ENCODE data around the gene NGEF.

Gene NGEF

DNA sequence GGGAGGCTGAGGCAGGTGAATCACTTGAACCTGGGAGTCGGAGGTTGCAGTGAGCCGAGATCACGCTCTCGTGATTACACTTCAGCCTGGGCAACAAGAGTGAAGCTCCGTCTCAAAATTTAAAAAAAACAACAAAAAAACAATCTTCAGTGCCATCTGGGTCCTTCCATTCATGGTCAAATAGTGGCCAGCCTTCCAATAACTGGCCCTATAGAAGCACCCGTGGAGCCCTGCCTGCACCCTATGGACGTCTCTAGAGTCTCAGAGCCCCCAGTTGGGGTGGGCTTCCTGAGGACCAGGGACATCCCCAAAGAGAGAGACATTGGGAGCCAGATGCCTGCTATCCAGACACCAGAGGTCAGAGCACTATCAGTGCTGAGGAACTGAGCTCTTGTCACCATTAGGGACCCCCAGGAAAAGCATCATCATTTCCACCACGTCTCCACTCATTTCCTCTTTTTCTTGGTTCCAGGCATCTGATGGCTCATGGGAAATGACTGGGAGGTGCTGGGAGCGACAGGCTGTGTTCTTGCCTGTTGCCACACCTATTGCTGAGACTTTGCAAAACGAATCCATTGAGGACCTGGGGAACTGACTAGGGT, 28.8 kb upstream of the NGEF start:
- peak; percentile 29 for DNase-seq

DNA sequence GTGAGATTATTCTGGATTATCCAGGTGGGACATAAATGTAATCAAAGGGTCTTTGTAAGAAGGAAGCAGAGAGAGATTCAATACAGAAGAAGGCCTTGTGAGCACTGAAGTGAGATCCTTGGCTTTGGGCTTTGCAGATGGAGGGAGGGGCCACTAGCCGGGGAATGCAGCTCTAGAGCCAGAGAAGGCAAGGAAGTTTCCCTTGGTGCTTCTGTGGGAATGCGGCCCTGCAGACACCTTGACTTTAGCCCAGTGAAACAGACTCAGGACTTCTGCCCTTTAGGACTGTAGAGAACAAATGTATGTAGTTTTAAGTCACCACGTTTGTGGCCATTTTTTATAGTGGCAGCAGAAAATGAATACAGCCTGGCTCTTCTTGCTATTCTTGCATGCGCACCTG, 27.5 kb upstream of the NGEF start:
- peak; percentile 51 for DNase-seq

DNA sequence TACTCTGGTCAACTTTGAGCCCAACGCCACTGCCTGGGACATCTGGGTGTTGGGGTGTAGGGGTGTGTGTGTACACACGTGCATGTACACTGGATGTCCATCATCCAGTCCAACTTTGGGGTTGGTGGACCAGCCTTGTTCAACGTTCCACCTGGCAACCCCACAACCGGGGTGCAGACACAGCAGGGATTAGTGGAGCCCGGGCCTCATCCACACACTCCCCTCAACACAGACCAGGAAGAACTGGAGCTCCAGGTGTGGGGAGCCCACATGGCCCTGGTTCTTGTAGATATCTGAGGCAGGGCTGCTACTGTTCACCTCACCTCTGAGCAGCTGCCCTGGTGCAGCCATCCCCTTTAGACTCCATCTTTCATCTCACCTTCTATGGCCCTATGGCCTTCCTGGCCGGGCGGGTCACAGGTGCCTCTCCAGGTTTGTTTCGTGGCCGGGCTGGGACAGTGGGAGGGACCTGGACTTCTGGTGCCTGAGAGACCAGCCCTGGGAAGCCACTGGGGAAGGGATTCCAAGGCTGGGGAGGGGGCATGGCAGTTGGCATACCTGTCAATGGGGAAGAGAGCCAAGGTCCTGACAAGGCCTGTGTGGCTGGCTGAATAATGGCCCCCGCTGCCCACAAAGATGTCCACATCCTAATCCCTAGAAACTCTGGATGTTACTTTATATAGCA, 26.9 kb upstream of the NGEF start:
- DNase-seq: peak; percentile 43

DNA sequence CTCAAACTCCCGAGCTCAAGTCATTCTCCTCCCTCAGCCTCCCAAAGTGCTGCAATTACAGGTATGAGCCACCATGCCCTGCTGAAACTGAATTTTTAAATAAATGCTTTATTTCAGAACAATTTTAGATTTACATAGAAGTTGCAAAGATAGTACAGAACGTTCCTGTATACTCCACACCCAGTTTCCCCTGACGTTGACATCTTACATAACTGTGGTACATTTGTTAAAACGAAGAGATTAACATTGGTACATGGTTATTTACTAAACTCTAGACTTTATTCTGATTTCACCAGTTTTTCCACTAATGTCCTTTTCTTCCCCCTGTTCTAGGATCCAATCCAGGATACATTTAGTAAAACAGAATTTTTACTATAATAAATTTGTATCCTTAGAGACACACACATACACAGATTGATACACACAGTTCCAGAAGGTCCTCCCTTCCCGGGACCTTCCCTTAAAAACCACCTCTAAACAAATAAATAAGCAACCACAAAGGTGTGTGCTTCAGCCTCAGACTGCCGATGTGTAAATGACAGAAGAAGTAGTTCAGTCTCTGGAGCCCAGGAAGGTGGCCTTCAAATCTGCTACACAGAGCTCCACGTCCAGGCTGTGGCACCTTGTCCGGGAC, 26.3 kb upstream of the NGEF start:
- DNase-seq: no peak

DNA sequence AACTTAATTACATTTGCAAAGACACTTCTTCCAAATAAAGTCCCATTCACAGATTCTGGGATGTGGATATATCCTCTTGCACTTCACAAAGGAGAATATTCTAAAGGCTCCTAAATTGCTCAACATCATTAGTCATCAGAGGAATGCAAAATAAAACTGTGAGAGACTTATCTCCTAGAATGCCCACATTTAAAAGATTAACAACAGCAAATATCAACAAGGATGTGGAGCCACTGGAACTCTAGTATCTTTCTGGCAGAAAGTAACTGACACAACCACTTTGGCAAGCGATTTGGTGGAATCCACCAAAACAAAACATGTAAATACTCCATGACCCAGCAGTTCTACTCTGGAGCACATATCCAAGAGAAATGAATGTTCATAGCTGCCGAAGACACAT, 24.0 kb upstream of the NGEF start:
- no peak for DNase-seq

DNA sequence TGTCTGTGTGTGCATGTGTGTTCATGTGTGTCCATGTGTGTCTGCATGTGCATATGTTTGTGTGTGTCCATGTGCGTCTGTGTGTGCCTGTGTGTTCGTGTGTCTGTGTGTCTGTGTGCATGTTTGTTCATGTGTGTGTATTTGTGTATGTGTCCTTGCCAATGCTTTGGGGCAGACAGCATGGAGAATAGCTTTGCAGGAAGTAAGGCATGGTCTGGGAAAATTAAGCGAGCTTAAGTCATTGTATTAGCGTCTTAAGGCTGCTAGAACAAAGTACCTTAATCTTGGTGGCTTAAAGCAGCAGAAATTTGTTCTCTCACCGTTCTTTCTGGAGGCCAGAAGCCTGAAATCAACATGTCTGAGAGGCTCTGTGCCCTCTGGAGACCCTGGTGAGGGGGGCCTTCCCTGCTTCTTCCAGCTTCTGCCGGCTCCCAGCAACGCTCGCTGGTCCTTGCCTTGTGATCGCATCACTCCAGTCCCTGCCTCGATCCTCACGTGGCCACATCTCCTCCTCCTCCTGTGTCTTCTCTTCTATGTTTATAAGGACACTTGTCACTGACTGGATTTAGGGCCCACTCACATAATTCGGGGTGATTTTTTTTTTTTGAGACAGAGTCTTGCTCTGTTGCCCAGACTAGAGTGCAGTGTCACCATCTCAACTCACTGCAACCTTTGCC, 23.2 kb upstream of the NGEF start:
- DNase-seq: no peak

DNA sequence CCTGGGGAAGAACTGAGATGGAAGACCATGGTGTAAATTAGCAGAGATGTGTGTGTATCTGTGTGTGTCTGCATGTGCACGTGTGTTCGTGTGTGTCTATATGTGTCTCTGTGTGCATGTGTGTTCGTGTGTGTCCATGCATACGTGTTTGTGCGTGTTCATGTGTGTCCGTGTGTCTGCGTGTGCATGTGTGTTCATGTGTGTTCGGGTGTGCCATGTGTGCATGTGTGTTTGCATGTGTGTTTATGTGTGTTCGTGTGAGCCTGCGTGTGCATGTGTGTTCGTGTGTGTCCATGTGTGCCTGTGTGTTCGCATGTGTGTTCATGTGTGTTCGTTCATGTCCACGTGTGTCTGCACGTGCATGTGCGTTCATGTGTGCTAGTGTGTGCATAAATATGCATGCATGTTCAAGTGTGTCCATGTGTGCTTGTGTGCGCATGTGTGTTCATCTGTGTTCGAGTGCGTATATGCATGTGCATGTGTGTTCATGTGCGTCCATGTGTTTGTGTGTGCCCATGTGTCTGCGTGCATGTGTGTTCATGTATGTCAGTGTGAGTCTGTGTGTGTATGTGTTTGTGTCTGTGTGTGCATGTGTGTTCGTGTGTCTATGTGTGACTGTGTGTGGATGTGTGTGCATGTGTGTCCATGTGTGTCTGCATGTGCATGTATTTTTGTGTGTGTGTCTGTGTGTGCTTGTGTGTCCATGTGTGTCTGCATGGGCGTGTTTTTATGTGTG, 22.5 kb upstream of the NGEF start:
- no peak for DNase-seq

DNA sequence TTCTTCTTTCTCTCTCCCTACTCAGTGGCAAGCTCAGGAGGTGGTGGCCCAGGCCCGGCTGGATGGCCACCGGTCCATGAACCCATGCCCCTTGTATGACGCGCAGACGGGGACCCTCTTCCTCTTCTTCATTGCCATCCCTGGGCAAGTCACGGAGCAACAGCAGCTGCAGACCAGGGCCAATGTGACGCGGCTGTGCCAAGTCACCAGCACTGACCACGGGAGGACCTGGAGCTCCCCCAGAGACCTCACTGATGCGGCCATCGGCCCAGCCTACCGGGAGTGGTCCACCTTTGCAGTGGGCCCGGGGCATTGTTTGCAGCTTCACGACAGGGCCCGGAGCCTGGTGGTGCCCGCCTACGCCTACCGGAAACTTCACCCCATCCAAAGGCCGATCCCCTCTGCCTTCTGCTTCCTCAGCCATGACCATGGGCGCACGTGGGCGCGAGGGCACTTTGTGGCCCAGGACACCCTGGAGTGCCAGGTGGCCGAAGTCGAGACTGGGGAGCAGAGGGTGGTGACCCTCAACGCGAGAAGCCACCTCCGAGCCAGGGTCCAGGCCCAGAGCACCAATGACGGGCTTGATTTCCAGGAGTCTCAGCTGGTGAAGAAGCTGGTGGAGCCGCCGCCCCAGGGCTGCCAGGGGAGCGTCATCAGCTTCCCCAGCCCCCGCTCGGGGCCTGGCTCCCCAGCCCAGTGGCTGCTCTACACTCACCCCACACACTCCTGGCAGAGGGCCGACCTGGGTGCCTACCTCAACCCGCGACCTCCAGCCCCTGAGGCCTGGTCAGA, 21.2 kb upstream of the NGEF start:
- DNase-seq: no peak

DNA sequence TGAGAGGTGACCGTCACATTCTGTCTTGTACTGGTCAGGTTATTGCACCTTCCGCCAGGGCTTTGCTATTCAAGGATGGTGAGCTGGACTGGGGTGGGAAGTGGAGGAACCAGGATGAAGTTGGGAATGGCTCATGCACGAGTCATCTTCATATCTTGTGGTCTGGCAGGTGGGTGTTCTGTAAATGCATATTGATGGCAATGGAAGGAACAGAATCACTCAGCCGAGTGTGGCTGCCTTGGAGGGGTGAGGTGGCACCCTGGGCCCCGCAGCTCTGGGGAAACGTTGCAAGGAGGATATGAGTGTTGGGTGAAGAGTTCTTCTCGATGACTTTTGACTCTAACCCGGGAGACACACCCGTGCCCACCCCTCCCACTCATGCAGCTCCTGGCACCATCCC, 20.6 kb upstream of the NGEF start:
- DNase-seq: no peak

DNA sequence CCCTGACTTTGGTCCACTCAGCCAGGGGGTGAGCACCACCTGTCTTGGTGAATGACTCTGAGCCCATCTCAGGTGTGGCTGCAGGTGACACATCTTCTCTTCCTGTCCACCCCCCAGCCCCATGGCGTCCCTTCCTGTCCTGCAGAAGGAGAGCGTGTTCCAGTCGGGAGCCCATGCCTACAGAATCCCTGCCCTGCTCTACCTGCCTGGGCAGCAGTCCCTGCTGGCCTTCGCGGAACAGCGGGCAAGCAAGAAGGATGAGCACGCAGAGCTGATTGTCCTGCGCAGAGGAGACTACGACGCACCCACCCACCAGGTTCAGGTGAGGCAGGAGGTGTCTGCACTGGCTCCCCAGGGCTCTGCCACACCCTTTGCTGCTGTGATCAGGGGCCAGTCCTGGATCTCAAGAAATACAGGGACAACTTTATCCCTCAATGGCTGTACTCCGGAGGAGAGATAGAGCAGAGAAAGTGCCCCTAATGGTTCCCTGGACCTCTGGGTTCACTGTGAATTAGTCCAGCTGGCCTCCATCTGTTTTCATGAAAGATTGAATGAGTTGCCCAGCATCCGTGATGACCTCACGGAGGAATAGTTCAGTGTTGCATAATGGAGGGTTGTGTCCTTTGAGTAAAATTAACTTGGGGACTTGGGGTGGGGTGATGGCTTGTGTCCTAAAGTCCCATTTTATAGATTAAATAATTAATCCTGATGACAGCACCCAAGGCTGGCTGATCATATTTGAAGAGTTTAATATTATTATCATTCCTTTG, 19.7 kb upstream of the NGEF start, which contains the start of gene NEU2:
NEU2 (plus strand) TSS at position 122 of the 770 bp plus-strand sequence; CDS start at position 122, 0 bp downstream.
- DNase-seq: no peak

DNA sequence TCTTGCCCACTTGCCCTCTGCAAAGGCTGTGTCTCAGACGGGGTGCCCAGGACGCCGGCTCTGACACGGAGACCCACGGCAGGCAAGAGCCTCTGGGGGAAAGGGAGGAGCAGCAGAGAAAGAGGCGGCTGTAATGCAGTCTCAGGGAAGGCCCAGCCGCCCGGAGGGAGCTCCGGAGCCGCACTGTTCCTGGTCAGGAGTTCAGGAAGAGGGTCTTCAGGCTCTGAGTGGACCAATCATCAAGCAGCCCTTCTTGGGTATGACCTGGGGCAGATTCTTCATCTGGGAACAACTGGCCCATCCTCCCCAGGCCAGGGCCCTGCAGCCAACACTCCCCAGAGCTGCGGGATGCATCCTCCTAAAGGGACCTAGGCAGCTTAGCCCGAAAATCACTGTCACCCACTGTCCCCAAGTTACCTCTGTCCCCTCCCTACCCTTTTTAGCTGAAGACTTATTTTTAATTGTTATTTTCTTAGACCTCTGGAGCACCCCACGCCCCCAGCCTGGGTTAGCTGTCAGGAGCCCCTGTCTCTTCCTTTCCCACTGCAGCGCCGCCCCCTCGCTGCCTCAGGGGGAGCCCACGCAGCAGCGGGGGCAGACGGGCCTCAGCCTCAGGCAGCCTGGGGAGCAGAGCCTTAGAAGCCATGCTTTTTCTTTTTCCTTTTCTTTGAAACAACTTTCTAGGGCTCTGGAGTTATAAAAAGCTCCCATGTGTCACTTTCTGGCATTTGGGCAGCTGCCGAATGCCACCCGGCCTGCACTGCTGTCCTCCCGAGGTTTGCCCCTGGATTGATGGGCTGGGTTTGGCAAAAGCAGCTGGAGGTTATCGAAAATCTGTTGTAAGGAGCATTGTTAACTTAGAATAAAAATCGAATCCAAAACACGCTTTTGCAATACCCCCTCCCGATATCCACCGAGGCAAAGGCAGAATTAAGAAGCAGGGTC, 18.8 kb upstream of the NGEF start:
- DNase-seq: no peak

DNA sequence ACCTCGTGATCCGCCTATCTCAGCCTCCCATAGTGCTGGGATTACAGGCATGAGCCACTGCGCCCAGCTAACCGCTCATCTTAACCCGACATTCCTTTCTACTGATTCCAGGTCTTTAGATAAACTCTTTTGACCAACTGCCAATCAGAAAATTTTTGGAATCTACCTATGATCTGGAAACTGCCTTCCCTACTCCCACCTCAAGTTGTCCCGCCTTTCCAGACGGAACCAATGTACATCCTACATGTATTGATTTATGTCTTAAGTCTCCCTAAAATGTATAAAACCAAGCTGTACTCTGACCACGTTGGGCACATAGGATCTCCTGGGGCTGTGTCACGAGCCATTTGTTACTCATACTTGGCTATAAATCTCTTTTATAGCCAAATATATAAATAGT, 16.3 kb upstream of the NGEF start:
- DNase-seq: no peak

DNA sequence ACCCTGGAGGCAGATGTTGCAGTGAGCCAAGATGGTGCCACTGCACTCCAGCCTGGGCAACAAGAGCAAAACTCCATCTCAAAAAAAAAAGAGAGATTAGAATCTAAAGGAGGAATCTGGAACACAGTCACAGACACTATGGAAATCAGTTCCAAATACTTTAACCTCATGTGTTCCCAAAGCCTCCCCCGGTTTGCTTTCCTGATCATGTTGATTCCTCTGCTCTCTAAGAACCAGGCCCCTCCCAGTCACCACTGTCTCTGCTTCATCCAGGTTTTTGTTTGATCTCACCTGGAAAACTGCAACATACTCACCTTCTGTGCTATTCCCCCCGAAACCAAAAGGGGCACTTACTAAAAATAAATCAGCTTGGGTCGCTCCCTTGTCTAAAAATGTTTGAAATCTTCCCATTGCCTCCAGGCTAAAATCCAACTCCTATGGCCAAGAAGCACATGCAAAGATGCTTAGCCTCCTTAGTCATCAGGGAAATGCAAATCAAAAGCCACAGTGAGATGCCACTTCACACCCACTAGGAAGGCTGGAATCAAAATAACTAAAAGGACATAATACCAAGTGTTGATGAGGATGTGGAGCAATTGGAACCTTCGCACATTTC, 13.2 kb upstream of the NGEF start:
- DNase-seq: peak; percentile 71

DNA sequence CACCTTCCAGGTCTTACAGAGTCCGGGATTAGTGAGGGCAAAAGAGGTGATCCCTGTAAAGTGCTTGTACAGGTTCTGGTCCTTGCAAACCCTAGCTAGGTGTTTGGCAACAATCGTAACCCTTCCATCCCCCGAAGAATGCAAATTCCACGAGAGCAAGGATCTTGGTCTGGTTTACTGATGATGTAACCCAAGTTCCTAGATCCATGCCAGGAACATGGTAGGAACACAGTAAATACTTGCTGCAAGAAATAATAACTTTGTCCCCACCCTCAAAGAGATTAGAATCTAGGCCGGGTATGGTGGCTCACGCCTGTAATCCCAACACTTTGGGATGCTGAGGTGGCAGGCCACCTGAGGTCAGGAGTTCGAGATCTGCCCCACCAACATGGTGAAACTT, 12.7 kb upstream of the NGEF start:
- DNase-seq: no peak

DNA sequence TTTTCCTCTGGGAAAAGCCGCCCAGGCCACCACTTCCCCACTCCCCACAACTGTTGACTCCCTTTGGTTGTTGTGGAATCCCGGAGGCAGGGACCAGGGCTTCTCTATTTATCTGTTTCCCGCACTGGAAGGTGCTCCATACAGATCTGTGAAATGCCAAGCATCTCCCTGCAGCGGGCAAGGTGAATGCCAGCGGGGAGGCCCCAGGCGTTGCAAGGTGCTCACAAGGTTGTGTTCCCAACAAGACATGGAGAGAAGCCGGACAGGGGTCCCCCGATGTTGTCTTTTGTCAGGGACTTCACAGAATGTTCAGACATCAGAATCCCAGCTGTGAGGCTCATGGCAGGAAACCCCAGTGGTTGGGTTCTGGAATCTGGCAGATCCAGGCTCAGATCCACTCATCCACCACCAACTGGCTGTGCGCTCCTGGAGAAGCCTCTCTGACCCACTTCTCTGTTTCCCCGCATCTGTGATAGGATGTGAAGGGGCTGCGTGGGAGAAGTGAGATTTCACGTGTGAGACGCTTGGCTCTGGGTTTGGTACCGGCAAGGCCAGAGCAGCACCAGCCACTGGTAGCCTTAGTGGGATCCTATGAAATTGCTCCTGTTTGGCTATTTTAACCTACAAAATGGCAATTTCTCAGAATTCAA, 10.8 kb upstream of the NGEF start:
- DNase-seq: no peak

DNA sequence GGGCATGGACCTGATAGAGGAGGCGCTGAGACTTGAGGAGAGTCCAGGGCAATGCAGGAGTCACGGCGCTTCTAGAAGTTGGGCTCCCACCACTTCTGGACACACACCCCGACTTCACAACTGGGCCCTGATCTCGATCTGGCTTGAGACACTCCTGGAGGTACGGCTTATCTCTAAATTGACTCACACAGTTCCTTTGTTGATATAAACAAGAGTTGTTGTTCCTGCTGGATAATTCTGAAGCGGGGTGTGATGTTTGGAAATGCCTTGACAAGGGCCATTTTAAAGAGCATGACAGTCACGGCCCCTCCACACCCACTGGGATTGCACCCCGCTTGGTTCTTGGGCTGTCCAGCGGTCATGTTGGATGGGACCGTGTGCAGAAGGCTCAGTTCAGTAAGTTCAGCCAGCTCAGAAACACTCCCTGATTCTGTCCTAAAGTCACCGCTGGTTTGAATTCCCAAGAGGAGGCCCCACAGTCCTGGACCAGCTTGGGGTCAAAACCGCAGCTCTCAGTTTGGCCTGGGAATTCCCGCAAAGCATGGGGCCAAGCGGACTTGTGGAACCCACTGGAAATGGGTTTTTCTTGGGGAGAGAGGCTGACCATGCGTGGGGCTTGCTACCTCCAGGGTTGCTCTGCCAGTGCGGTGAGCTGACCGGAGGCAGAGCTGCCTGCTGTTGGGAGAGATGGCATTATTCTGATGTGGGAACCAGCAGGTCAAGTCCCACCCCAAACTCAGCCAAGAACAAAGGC, 10.1 kb upstream of the NGEF start:
- DNase-seq: no peak

DNA sequence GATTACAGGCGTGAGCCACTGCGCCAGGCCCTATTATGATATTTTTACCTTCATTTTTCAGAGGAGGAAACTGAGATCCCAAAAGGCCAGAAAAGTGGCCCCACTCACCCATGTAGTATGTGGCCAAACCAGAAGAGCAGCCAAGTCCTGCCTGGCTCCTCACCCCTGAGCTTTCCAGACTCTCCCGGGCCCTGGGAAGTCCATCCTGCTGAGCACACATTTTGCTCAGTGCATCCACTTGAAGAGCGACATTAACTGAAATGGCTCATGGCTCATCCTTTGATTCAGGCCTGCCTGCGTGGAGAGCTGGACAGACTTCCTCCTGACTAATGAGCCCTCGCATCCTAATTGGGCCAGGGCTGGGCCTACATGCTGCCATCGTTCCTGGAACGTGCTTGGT, 9.5 kb upstream of the NGEF start:
- peak; percentile 85 for DNase-seq

DNA sequence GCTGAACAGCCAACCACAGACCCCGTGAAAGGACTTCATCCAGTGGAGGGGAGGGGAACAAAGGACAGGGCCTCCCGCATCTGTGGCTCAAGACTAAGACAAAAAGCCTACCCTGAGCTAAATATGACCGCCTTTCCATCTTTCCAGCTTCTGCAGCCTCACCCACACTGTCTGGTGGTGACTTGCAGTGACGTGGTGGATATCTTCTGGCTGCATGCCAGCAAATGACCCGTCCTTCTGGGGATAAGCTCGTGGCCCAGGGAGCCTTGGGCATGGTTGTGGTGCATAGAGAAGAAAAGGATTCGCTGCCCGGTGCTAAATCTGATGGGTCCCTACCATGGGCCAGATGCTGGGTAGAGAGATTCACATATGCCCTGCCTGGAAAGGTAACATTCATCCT, 8.7 kb upstream of the NGEF start:
- DNase-seq: no peak

DNA sequence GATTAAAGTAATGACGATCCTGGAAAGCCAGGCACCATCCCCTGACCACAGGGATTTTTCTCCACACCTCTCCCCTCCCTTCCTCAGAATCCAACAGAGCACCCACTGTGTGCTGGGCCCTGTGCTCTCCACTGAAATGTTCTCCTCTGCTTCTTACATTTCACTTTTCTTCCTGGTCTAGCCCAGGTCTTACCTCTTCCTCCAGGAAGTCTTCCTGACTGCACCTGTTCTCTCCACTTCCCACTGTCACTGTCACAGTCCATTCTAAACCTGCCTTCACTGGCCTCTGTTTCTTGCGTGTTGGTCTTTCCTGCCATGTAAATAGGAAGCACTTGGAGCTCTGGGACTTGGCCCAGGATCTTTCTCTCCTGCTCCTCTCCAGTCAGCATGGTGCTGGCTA, 7.4 kb upstream of the NGEF start:
- no peak for DNase-seq

All from islet precursor cell (in vitro differentiated cells).